Cardiac septum (tissue), 1 donor: ENCODE measurements around the gene SEPTIN5. TPM values are rescaled to one million over a fixed set of nuclear protein-coding genes. Genes with fewer than 3 reads are reported as not detected.
"Not testable (repeated sequence)": the region's sequence is repeated elsewhere in the genome, so short reads cannot be mapped to it uniquely, and the experiment has no call there.

Source experiments
- DNase-seq: peaks from one replicate; pipeline ENCODE4 v3.0.0-alpha.2; 2020; ENCODE audit warnings: low spot score
- intact Hi-C: fragments of 100-400 bp; cut with DNase I; formaldehyde crosslinking; loops from one replicate; pipeline ENCODE4 v1.14.0; 2022
- total RNA-seq: library from RNA; stranded (reverse); fragmentation: NEBNext Ultra II Directional; extraction: Animal tissue kit (Norgen Biotek cat#: 25700); gene quantifications from one replicate; pipeline ENCODE4 v1.2.1, GENCODE V29; 2021
- donor health status: DM: no; HTN: no; CAD: no.

SEPTIN5 gene
- total RNA-seq, 1 donor from 2014 or later: 191 TPM

- DNase-seq: peak; percentile 83
- intact Hi-C loops: loop anchor here (1.0 kb wide), 1 partner anchor 39 kb away; no protein-coding TSS in a partner anchor
Measured at GRCh38 chr22:19679522-19680101, 34.7 kb upstream of the SEPTIN5 start.

- intact Hi-C loops: no loop called here
- no peak for DNase-seq
Measured at GRCh38 chr22:19680287-19680881, 33.9 kb upstream of the SEPTIN5 start.

GRCh38 chr22:19680911-19681862 lies 33.1 kb upstream of the SEPTIN5 start:
- intact Hi-C loops: no loop called here
- no peak for DNase-seq

- DNase-seq: no peak
- intact Hi-C loops: no loop called here
Measured at GRCh38 chr22:19681863-19682245, 32.4 kb upstream of the SEPTIN5 start.

- intact Hi-C loops: no loop called here
- DNase-seq: no peak
Measured at GRCh38 chr22:19686946-19687345, 27.4 kb upstream of the SEPTIN5 start.

GRCh38 chr22:19687561-19688300 lies 26.6 kb upstream of the SEPTIN5 start:
- intact Hi-C loops: no loop called here
- peak; percentile 89 for DNase-seq

- intact Hi-C loops: no loop called here
- DNase-seq: no peak
Measured at GRCh38 chr22:19688301-19689290, 25.7 kb upstream of the SEPTIN5 start.

GRCh38 chr22:19689408-19689807 lies 24.9 kb upstream of the SEPTIN5 start:
- intact Hi-C loops: no loop called here

GRCh38 chr22:19691007-19691720 lies 23.1 kb upstream of the SEPTIN5 start:
- no peak for DNase-seq
- intact Hi-C loops: no loop called here

More at GRCh38 chr22:19689408-19689807, 24.9 kb upstream of the SEPTIN5 start:
- no peak for DNase-seq

GRCh38 chr22:19691721-19692341 lies 22.5 kb upstream of the SEPTIN5 start:
- DNase-seq: no peak
- intact Hi-C loops: no loop called here

GRCh38 chr22:19693581-19693980 lies 20.7 kb upstream of the SEPTIN5 start:
- no peak for DNase-seq
- intact Hi-C loops: no loop called here

- DNase-seq: no peak
- intact Hi-C loops: no loop called here
Measured at GRCh38 chr22:19693981-19694670, 20.2 kb upstream of the SEPTIN5 start.

GRCh38 chr22:19694696-19695095 lies 19.6 kb upstream of the SEPTIN5 start:
- intact Hi-C loops: no loop called here
- no peak for DNase-seq

- intact Hi-C loops: no loop called here
- no peak for DNase-seq
Measured at GRCh38 chr22:19696504-19697276, 17.6 kb upstream of the SEPTIN5 start.

- intact Hi-C loops, DNase-seq: not testable (repeated sequence)
Measured at GRCh38 chr22:19697871-19698270, 16.4 kb upstream of the SEPTIN5 start.

GRCh38 chr22:19700790-19701419 lies 13.4 kb upstream of the SEPTIN5 start:
- intact Hi-C loops: no loop called here
- no peak for DNase-seq
